Measurements from ENCODE around the gene STAC3.
A peak's percentile ranks its signal among the peaks of the same experiment; 100 is the strongest.
"Not testable (repeated sequence)": the region's sequence is repeated elsewhere in the genome, so short reads cannot be mapped to it uniquely, and the experiment has no call there.

STAC3 gene

GRCh38 chr12:57250956-57251355, at the start of gene STAC3:
TSS of gene STAC3 (minus strand) at chr12:57251187. CDS start at chr12:57249636, 1,551 bp downstream.
- no peak for DNase-seq (ENCODE audit: low read depth)

DNA sequence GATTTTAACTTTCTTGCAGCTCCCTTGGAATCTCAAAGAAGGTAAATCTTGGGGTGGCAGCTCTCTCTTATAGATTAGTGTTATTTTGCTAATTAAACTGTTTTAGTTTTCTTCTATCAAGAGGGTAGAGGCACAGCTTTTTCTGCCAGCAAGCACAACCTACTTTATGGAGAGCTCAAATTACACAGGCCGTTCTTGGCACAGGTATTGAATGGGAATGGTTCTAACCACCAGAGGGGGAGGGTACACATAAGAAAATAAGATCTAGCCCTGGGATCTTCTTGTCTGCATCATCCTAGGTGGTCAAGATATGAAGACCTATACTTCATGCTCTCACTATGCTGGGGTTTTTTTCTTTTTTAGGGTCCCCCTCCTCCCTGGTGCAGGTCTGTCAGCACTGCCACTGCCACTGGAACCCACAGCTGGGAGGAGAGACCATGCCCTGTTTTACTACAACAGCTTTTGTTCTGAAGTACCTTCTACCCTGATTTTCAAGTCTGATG, 48.6 kb upstream of the STAC3 start:
- no peak for DNase-seq (ENCODE audit: low read depth)

- DNase-seq (ENCODE audit: low read depth): no peak
Measured at GRCh38 chr12:57296291-57296690, 45.3 kb upstream of the STAC3 start.

DNA sequence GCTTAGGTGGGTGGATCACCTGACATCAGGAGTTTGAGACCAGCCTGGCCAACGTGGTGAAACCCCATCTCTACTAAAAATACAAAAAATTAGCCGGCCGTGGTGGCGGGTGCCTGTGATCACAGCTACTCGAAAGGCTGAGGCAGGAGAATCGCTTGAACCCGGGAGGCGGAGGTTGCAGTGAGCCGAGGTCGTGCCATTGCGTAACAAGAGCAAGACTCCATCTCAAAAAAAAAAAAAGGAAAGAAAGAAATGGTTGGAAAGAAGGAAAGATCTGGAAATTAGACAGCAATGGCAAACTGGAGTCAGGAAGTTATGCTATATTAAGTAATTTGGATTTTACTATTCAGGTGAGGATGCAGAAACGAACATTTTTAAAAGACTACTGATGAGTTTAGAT, 31.1 kb upstream of the STAC3 start:
- DNase-seq (ENCODE audit: low read depth): not testable (repeated sequence)

GRCh38 chr12:57280211-57281062, 29.4 kb upstream of the STAC3 start:
- peak; percentile 44 for DNase-seq (ENCODE audit: low read depth)

- no peak for DNase-seq (ENCODE audit: low read depth)
Measured at GRCh38 chr12:57278465-57279381, 27.7 kb upstream of the STAC3 start.

GRCh38 chr12:57276935-57277563, 26.1 kb upstream of the STAC3 start:
- no peak for DNase-seq (ENCODE audit: low read depth)

GRCh38 chr12:57276233-57276632, 25.2 kb upstream of the STAC3 start:
- not testable (repeated sequence) for DNase-seq (ENCODE audit: low read depth)

- no peak for DNase-seq (ENCODE audit: low read depth)
Measured at GRCh38 chr12:57273516-57273915, 22.5 kb upstream of the STAC3 start.

DNA sequence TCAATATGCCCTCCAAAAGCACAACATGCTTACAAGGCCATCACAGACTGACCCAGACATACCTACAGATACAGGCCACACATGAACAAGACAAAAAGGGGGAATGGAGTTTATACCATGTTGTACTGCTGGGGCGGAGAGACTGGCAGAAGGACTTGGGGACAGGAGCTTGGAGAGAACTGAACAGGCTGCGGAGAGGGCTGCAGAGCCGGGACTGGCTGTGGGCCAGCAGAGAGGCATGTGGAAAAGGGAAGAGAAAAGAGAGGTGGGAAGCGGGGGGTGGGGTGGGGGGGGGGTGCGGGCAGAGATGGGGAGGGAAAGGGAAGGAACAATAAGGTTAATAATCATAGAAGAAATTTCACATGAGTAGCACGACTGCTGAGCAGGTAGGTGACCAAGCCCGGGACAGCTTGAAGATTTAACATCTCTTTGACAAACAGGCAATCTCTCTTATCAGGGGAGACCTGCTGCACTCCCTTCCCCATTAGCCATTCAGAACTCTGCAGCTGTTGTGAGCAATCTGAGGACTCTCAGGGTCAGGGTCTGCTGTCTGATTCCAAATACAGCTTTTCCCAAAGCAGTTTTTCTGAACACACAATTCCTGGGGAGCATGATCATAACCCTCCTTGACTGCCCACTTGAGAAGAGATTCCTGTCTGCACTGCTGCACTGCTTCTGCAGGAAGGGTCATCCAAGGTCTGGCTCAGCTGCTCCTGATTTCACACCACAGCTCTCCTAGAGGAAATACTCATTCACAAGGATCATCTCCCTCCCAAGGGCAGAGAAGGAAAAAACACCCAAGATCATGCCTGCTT, 21.6 kb upstream of the STAC3 start:
- no peak for DNase-seq (ENCODE audit: low read depth)

DNA sequence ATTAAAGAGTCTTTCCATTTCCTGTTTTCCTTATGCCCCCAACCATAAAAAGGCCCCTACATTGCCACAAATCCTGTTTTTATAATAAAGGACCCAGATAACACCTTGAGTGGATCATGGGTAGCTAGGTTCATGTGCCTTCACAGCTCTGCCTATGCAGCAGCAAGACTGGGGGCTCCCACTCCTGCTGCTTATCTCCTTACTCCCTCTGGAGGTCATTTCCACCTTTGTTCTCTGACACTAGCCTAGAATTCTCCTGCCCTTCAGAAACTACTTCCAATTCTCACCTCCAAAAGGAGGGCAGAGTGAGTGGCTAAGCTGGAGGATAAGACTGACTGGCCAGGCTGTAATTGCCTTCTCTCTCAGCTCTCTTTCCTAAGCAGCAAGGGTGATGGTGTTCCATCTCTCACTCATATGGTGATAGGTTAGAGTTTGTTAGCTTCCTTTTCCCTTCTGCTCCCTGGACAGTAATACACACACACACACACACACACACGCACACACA, 20.0 kb upstream of the STAC3 start:
- DNase-seq (ENCODE audit: low read depth): no peak

DNA sequence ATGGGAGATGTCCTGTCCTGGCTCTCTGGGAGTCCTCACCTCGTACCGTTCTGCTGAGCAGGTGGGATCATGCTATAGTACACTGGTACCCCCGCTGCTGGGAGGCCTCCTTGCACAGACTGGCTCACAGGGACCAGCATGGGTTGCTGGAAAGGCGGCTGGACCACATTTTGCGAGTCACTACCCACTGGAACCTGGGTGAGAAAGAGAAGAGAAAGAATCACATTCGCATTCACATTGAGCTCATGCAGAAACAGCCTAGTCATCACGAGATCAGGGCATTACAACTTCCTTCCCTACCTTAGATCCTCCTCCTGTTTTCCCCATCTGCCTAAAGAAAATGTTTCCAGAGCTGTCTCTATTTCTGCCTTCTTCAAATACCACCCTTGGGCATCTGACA, 17.3 kb upstream of the STAC3 start:
- DNase-seq (ENCODE audit: low read depth): no peak

GRCh38 chr12:57266681-57267080, 15.7 kb upstream of the STAC3 start:
- DNase-seq (ENCODE audit: low read depth): no peak

DNA sequence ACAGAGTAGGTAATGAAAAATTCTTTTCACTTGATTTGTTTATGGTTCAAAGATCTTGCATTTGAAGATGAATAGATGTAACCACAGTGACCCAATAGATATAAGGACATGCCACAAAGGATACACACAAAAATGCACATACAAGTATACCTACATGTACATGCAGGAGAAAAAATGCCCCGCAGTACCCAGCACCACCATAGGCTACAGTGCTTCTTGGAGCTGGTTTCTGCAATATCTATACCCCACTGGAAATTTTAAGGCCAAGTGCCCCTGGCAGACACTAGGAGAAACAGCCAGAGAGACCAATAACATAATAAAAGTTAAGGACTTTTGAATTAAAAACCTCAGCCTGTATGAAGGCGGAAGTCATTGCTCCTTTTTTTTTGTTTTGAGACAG, 12.1 kb upstream of the STAC3 start:
- DNase-seq (ENCODE audit: low read depth): no peak

DNA sequence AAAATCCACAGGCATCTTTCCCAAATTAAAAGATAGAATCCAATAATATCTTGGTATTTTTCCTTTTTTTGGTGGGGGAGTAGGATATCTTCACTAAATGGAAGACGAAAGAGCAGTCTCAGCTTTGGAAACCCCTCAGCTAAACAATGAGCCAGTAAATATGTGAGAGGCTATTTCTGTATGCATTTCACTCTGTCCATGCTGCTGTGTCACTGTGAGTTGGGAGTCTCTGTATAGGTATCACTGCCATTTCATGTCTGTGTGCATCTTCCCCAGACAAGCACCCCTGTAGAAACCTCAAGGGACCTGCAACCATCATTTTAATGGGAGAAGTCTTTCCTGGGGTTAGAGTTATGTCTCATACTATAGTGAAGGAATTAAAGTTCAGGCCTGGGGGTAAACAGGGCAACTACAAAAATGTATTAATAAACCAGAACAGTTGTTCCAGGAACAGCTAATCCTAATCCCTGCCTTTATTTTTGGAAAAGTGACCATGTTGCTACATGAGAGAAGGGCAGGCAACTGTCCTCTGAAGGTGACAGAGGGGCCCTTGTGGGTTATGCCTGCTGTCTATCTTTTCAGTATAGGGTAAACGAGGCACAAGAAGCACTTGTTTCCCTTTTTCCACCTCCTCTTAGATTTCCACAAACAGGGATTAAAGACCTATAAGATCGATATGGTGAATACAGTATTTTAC, 11.3 kb upstream of the STAC3 start:
- DNase-seq (ENCODE audit: low read depth): no peak

GRCh38 chr12:57261428-57261865, 10.5 kb upstream of the STAC3 start:
- no peak for DNase-seq (ENCODE audit: low read depth)

GRCh38 chr12:57260366-57260765, 9.4 kb upstream of the STAC3 start:
- no peak for DNase-seq (ENCODE audit: low read depth)

- no peak for DNase-seq (ENCODE audit: low read depth)
Measured at GRCh38 chr12:57258977-57259970, 8.3 kb upstream of the STAC3 start.

DNA sequence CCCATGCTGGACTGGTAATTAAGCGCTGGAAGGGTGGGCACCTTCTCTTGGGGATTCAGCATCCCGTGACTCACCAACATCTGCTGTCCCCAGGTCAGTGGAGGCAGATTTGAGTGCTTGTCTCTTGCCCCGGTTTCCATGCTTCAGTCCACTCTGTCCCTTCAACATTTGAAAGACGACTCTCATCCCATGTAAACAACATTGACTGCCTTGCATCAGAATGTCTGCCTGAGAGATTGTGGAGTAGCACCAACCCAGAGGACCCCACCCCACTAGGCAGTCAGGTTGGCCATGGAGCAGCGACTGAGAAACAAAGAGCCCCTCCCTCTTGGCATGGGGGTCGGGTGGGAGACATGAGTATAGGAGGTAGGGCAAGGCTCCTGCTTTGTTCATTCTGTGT, 4.9 kb upstream of the STAC3 start:
- DNase-seq (ENCODE audit: low read depth): no peak

Measured in activated T-cell treated with anti-CD3 and anti-CD28 coated beads for 1 hour (primary cell).